ENCODE results near the gene KANSL2. TPM values are rescaled to one million over a fixed set of nuclear protein-coding genes. Genes with fewer than 3 reads are reported as not detected.
A peak's percentile ranks its signal among the peaks of the same experiment; 100 is the strongest.

Gene KANSL2
- total and polyA plus RNA-seq, 2 of the 4 experiments (the other 2 are of a cell fraction): 25.2 to 47.5 TPM

GRCh38 chr12:48681710-48682532 is at the start of gene KANSL2 (continued):
- TF ChIP-seq MAFK (IDR thresholded peaks at IDR 0.05; ENCODE audit: low read depth, low read length): no peak
- no peak for TF ChIP-seq RCOR1 (IDR thresholded peaks at IDR 0.05; ENCODE audit: insufficient replicate concordance, low read length)
- no peak for TF ChIP-seq RFX5 (IDR thresholded peaks at IDR 0.05; ENCODE audit: low read depth, low read length)
- no peak for TF ChIP-seq CEBPB (IDR thresholded peaks at IDR 0.05; ENCODE audit: low read depth, low read length)
- no peak for TF ChIP-seq NFE2L2 (IDR thresholded peaks at IDR 0.05; ENCODE audit: low read depth, low read length)

- no peak overlapping the region for H3K56ac ChIP-seq (ENCODE audit: extremely low read depth, insufficient read depth, low read length)
- H3K14ac ChIP-seq (replicated peaks; ENCODE audit: low read depth, low read length): no peak overlapping the region
- H3K23ac ChIP-seq (ENCODE audit: low read depth, low read length): no peak overlapping the region
- H3K4me3 ChIP-seq (ENCODE audit: insufficient read depth, low read depth, low read length): no peak overlapping the region
- POLR2A ChIA-PET (ENCODE audit: unreplicated experiment): no interaction called here
- H3K4ac ChIP-seq (ENCODE audit: low read depth, low read length): no peak overlapping the region
- H2AK5ac ChIP-seq (ENCODE audit: low read depth, low read length): no peak overlapping the region
- H4K5ac ChIP-seq (ENCODE audit: low read depth, low read length): no peak overlapping the region
- DNase-seq (peak; percentile 2), ATAC-seq (ENCODE audit: low read depth) (peak; percentile 29; the same call in 1 of the 2 replicates)
- H3K18ac ChIP-seq (ENCODE audit: low read depth, low read length): no peak overlapping the region
- no peaks in the 10 kb centered on the region for H3K4me1 ChIP-seq (ENCODE audit: control insufficient read depth, insufficient read depth, low read length)
- no peak overlapping the region for H3K27ac ChIP-seq (ENCODE audit: insufficient read depth, low read length)
- BruUV-seq (replicated peaks): no TSS peak
- H4K8ac ChIP-seq (ENCODE audit: low read depth in 2 of 2, low read length in 2 of 2): no peak overlapping the region
- in situ Hi-C loops (cut with MboI; ENCODE audit: low sequenced_read_pairs): no loop called here
- H3K4me2 ChIP-seq (ENCODE audit: low read depth, low read length): no peak overlapping the region
- H2BK15ac ChIP-seq (ENCODE audit: low read depth, low read length): no peak overlapping the region
- no peak overlapping the region for H3K9ac ChIP-seq (ENCODE audit: low read depth, low read length)
- H2BK20ac ChIP-seq (ENCODE audit: low read depth, low read length): no peak overlapping the region
- intact Hi-C loops (cut with micrococcal nuclease): no loop called here
- H2BK5ac ChIP-seq (ENCODE audit: low read depth, low read length, poor library complexity, severe bottlenecking): no peak overlapping the region
- H3K27me3 ChIP-seq (ENCODE audit: control insufficient read depth, insufficient read depth, low read length): peaks cover 2% of the 10 kb centered on the region; the same call in 1 of the 2 replicates
- H3K9me1 ChIP-seq (ENCODE audit: insufficient read depth, low read length): no peaks in the 10 kb centered on the region
- no peaks in the 10 kb centered on the region for H3K9me3 ChIP-seq (ENCODE audit: control insufficient read depth, insufficient read depth, low read length)
- no CpG with 5 or more reads among the region's 5 CpGs for WGBS, 2 experiments (ENCODE audit: extremely low coverage in 2 of 2, insufficient read length in 1 of 2)
- H4K91ac ChIP-seq (ENCODE audit: insufficient read depth, low read depth, low read length): no peak overlapping the region
- no peaks in the 10 kb centered on the region for H3K79me1 ChIP-seq (ENCODE audit: low read depth in 1 of 2, low read length in 2 of 2)
- H3K36me3 ChIP-seq (ENCODE audit: control insufficient read depth, insufficient read depth, low read length): no peaks in the 10 kb centered on the region
- dilution Hi-C loops (cut with HindIII; ENCODE audit: low sequenced_read_pairs, unreplicated experiment): no loop called here
- no peak overlapping the region for H2BK120ac ChIP-seq (ENCODE audit: low read depth, low read length)
- no peaks in the 10 kb centered on the region for H4K20me1 ChIP-seq (ENCODE audit: insufficient read depth, low read length)
- H2AFZ ChIP-seq (replicated peaks; ENCODE audit: low read length, poor library complexity): no peak overlapping the region
- no peak overlapping the region for H2AK9ac ChIP-seq (replicated peaks; ENCODE audit: low read depth, low read length, poor library complexity)
- CTCF ChIA-PET: no interaction called here
- TF ChIP-seq RCOR1 (IDR thresholded peaks at IDR 0.05; ENCODE audit: insufficient replicate concordance, low read length): no peak
- TF ChIP-seq, protein P1, sequence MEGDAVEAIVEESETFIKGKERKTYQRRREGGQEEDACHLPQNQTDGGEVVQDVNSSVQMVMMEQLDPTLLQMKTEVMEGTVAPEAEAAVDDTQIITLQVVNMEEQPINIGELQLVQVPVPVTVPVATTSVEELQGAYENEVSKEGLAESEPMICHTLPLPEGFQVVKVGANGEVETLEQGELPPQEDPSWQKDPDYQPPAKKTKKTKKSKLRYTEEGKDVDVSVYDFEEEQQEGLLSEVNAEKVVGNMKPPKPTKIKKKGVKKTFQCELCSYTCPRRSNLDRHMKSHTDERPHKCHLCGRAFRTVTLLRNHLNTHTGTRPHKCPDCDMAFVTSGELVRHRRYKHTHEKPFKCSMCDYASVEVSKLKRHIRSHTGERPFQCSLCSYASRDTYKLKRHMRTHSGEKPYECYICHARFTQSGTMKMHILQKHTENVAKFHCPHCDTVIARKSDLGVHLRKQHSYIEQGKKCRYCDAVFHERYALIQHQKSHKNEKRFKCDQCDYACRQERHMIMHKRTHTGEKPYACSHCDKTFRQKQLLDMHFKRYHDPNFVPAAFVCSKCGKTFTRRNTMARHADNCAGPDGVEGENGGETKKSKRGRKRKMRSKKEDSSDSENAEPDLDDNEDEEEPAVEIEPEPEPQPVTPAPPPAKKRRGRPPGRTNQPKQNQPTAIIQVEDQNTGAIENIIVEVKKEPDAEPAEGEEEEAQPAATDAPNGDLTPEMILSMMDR (conservative IDR thresholded peaks at IDR 0.05; ENCODE audit: low read depth, low read length): no peak
- no peak for TF ChIP-seq CHD1 (IDR thresholded peaks at IDR 0.05; ENCODE audit: low read depth, low read length)
- no peak for TF ChIP-seq RFX5 (IDR thresholded peaks at IDR 0.05; ENCODE audit: low read depth, low read length)
- TF ChIP-seq MAZ (IDR thresholded peaks at IDR 0.05; ENCODE audit: borderline replicate concordance, low read depth, low read length): no peak
- TF ChIP-seq BHLHE40 (IDR thresholded peaks at IDR 0.05; ENCODE audit: low read depth, low read length): no peak
- no peak for TF ChIP-seq SMC3 (IDR thresholded peaks at IDR 0.05; ENCODE audit: low read depth, low read length)
- TF ChIP-seq FOS (IDR thresholded peaks at IDR 0.05; ENCODE audit: low read depth, low read length): no peak
- TF ChIP-seq, protein P2, sequence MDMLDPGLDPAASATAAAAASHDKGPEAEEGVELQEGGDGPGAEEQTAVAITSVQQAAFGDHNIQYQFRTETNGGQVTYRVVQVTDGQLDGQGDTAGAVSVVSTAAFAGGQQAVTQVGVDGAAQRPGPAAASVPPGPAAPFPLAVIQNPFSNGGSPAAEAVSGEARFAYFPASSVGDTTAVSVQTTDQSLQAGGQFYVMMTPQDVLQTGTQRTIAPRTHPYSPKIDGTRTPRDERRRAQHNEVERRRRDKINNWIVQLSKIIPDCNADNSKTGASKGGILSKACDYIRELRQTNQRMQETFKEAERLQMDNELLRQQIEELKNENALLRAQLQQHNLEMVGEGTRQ (IDR thresholded peaks at IDR 0.05; ENCODE audit: low read depth, low read length): no peak
- TF ChIP-seq POLR2A (IDR thresholded peaks at IDR 0.05; ENCODE audit: low read depth, low read length): no peak
These were observed 46.8 kb upstream of the KANSL2 start for GRCh38 chr12:48728807-48729206.

Data from IMR-90 (cell line).